Natural killer cell (primary cell): ENCODE data around the gene CRYBA2. TPM values are rescaled to one million over a fixed set of nuclear protein-coding genes. Genes with fewer than 3 reads are reported as not detected.

Experiments
- ATAC-seq, 3 donors: fragments of 150-1000 bp in 2 of 3; fragments of 200-7000 bp in 1 of 3; cut with Tn5 transposase; 1 replicate in 1 of 3; 2 replicates in 2 of 3; pipeline ENCODE4 v1.10.0; 2021; ENCODE audit warnings: mild to moderate bottlenecking in 2 of 3, moderate library complexity in 2 of 3
- DNase-seq, 2 donors: peaks; one replicate each; pipeline versions ENCODE4 v3.0.0 to v3.0.0-alpha.2; 2013 to 2021; ENCODE audit warnings: mixed read lengths in 1 of 2
- H3K27ac ChIP-seq: one replicate; pipeline ENCODE4 v1.5.1; 2013; ENCODE audit warnings: mild to moderate bottlenecking, low read length
- H3K27me3 ChIP-seq: one replicate; pipeline ENCODE4 v1.6.1; 2013; ENCODE audit warnings: low read length; ENCODE audit not compliant: control insufficient read depth, insufficient read depth
- H3K36me3 ChIP-seq: one replicate; pipeline ENCODE4 v1.6.1; 2013; ENCODE audit warnings: low read length; ENCODE audit not compliant: control insufficient read depth, insufficient read depth
- H3K4me1 ChIP-seq: one replicate; pipeline ENCODE4 v1.6.1; 2013; ENCODE audit warnings: low read length; ENCODE audit not compliant: control insufficient read depth, insufficient read depth
- H3K4me3 ChIP-seq: one replicate; pipeline ENCODE4 v1.5.1; 2013; ENCODE audit warnings: low read length
- H3K9me3 ChIP-seq: one replicate; pipeline ENCODE4 v1.6.1; 2013; ENCODE audit warnings: low read length; ENCODE audit not compliant: control insufficient read depth, insufficient read depth
- H3K27ac Mint-ChIP-seq, 2 donors: one replicate each; pipeline ENCODE4 v1.8.0; 2022; ENCODE audit warnings: mild to moderate bottlenecking in 2 of 2, mixed read lengths in 2 of 2, moderate library complexity in 1 of 2
- H3K27me3 Mint-ChIP-seq, 2 donors: one replicate each; pipeline ENCODE4 v1.8.0; 2022; ENCODE audit warnings: low read depth in 2 of 2, mixed read lengths in 2 of 2
- H3K36me3 Mint-ChIP-seq: one replicate; pipeline ENCODE4 v1.8.0; 2022; ENCODE audit warnings: mixed read lengths
- H3K4me1 Mint-ChIP-seq, 2 donors: one replicate each; pipeline ENCODE4 v1.8.0; 2022; ENCODE audit warnings: mixed read lengths in 2 of 2
- H3K4me3 Mint-ChIP-seq: one replicate; pipeline ENCODE4 v1.8.0; 2022; ENCODE audit warnings: mild to moderate bottlenecking, moderate library complexity, mixed read lengths
- H3K9me3 Mint-ChIP-seq, 2 donors: one replicate each; pipeline ENCODE4 v1.8.0; 2022; ENCODE audit warnings: mixed read lengths in 2 of 2
- CTCF ChIP-seq: fragments of 200-600 bp; IDR thresholded peaks from one replicate; pipeline ENCODE4 v1.8.0; 2022; ENCODE audit warnings: antibody characterized with exemption
- WGBS: methylation state at CpG from one replicate; pipeline ENCODE4 v1.1.7; 2013; ENCODE audit warnings: missing lambda C conversion rate; ENCODE audit not compliant: insufficient coverage; 5-methylcytosine and 5-hydroxymethylcytosine counted together
- intact Hi-C: fragments of 100-400 bp; cut with micrococcal nuclease; formaldehyde crosslinking; loops from one replicate; pipeline ENCODE4 v1.14.2; 2022
- total RNA-seq, 4 donors: library from RNA; stranded (reverse); fragments of 120-200 nt in 1 of 4; gene quantifications; one replicate each; pipeline versions ENCODE4 v1.2.3 to v1.2.4, GENCODE V29; 2013 to 2022

Gene CRYBA2
- total RNA-seq, 3 donors from 2014 or later (not counting 1 experiment from before 2014, with no cell fraction given): not detected

- no peak overlapping the region for H3K4me3 Mint-ChIP-seq
- Histone ChIP-seq H3K27me3 (no peaks in the 10 kb centered on the region), H3K4me1 (no peaks in the 10 kb centered on the region), H3K4me3 (no peak overlapping the region), H3K27ac (no peak overlapping the region), H3K36me3 (no peaks in the 10 kb centered on the region), H3K9me3 (no peaks in the 10 kb centered on the region)
- H3K9me3 Mint-ChIP-seq: no peaks in the 10 kb centered on the region
- peaks cover 10 to 15% of the 10 kb centered on the region in 2 donors for H3K27me3 Mint-ChIP-seq
- H3K4me1 Mint-ChIP-seq: no peaks in the 10 kb centered on the region
- intact Hi-C loops: no loop called here
- H3K27ac Mint-ChIP-seq: no peak overlapping the region
- DNase-seq (no peak), ATAC-seq (no peak)
- H3K36me3 Mint-ChIP-seq: no peaks in the 10 kb centered on the region
- TF ChIP-seq CTCF: no peak
- 80% methylated on average over 14 of the region's 14 CpGs for WGBS
Measured at GRCh38 chr2:219017201-219017931, 24.1 kb upstream of the CRYBA2 start.

DNA sequence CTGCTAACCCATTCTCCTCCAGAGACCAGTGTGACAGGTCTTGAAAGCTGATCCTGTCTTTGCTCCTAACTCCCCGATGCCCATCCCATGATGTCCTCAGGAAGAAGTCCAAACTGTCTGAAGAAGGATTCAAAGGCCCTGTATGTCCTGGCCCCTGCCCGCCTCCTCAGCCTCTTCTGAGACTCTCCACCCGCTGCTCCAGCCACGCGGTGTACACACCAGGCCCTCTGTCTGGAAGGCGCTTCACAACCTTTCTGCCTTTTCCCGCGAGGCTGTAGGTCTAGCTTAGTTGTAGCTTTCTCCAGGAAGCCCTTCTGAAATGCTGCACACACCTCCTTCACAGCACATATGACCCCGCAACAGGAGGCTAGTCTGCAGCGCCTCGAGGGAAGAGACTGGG is 23.5 kb upstream of the CRYBA2 start:
- Mint-ChIP-seq H3K27me3 (peaks cover 10 to 16% of the 10 kb centered on the region in 2 donors), H3K36me3 (no peaks in the 10 kb centered on the region), H3K27ac (no peak overlapping the region), H3K4me3 (no peak overlapping the region), H3K9me3 (no peaks in the 10 kb centered on the region), H3K4me1 (no peaks in the 10 kb centered on the region)
- ATAC-seq (no peak), DNase-seq (no peak)
- no peak for TF ChIP-seq CTCF
- H3K27ac ChIP-seq: no peak overlapping the region
- no peaks in the 10 kb centered on the region for H3K9me3 ChIP-seq
- H3K36me3 ChIP-seq: no peaks in the 10 kb centered on the region
- 91% methylated on average over 11 of the region's 11 CpGs for WGBS
- H3K4me1 ChIP-seq: no peaks in the 10 kb centered on the region
- no peak overlapping the region for H3K4me3 ChIP-seq
- intact Hi-C loops: no loop called here
- H3K27me3 ChIP-seq: no peaks in the 10 kb centered on the region

DNA sequence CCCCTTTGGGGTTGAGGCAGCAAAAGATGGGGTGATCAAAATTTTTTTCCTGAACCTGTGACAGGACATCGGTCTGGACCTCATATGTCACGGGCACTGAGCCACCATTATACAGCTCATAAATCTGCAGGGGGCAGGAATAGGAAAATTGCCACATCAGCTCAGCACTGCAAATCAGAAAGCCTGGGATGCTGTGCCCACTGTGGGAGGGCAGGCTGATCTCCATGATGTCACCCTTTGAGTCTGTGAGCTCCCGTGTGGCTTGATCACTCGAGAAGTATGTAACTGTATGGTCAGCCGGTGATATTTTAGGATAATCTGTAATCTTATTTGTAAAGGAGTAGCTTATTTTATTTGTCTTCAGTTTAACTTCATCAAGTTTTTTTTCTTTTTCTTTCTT is 17.7 kb upstream of the CRYBA2 start:
- Histone ChIP-seq H3K4me1 (no peaks in the 10 kb centered on the region), H3K4me3 (no peak overlapping the region), H3K27me3 (no peaks in the 10 kb centered on the region), H3K36me3 (no peaks in the 10 kb centered on the region), H3K27ac (no peak overlapping the region), H3K9me3 (no peaks in the 10 kb centered on the region)
- DNase-seq (no peak), ATAC-seq (no peak)
- TF ChIP-seq CTCF: no peak
- Mint-ChIP-seq H3K27ac (no peak overlapping the region), H3K27me3 (peaks cover 17 to 25% of the 10 kb centered on the region in 2 donors), H3K9me3 (no peaks in the 10 kb centered on the region), H3K4me3 (no peak overlapping the region), H3K4me1 (no peaks in the 10 kb centered on the region), H3K36me3 (no peaks in the 10 kb centered on the region)
- intact Hi-C loops: no loop called here
- 95% methylated on average over 3 of the region's 5 CpGs for WGBS
